Measurements from ENCODE around the gene ECHDC3.

DNA sequence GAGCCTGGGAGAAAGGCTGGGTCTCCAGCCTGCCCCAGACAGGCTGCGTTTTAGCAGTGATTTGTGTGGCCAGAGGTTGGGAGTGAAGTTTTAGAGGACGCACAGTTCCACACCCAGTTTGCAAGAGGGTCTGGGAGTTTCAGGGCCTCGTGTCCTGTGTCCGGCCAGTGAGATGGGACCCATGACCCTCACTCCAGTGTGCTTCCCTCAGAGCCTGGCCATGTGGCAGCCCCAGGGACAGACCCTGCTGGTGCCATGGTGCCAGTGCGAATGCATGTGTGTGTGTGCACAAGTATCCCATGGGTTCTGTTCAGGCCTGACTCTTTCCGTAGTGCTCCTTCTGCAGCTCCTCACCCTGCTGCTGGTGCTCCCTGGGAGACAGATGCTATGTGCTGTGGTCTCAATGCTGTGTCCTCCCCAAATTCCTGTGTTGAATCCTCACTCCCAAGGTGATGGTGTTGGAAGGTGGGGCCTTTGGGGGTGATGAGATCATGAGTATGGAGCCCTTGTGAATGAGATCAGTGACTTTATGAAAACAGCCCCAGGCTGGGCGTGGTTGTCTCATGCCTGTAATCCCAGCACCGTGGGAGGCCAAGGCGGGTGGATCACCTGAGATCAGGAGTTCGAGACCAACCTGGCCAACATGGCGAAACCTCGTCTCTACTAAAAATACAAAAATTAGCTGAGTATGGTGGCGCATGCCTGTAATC is 16.5 kb downstream of the ECHDC3 start:
- TF ChIP-seq, protein P1, sequence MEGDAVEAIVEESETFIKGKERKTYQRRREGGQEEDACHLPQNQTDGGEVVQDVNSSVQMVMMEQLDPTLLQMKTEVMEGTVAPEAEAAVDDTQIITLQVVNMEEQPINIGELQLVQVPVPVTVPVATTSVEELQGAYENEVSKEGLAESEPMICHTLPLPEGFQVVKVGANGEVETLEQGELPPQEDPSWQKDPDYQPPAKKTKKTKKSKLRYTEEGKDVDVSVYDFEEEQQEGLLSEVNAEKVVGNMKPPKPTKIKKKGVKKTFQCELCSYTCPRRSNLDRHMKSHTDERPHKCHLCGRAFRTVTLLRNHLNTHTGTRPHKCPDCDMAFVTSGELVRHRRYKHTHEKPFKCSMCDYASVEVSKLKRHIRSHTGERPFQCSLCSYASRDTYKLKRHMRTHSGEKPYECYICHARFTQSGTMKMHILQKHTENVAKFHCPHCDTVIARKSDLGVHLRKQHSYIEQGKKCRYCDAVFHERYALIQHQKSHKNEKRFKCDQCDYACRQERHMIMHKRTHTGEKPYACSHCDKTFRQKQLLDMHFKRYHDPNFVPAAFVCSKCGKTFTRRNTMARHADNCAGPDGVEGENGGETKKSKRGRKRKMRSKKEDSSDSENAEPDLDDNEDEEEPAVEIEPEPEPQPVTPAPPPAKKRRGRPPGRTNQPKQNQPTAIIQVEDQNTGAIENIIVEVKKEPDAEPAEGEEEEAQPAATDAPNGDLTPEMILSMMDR (IDR thresholded peaks at IDR 0.05): no peak
- TF ChIP-seq POLR2AphosphoS2 (conservative IDR thresholded peaks at IDR 0.05; ENCODE audit: low read length): no peak
- no peak for TF ChIP-seq POLR2A (IDR thresholded peaks at IDR 0.05; ENCODE audit: low read length)
- TF ChIP-seq, protein P2, sequence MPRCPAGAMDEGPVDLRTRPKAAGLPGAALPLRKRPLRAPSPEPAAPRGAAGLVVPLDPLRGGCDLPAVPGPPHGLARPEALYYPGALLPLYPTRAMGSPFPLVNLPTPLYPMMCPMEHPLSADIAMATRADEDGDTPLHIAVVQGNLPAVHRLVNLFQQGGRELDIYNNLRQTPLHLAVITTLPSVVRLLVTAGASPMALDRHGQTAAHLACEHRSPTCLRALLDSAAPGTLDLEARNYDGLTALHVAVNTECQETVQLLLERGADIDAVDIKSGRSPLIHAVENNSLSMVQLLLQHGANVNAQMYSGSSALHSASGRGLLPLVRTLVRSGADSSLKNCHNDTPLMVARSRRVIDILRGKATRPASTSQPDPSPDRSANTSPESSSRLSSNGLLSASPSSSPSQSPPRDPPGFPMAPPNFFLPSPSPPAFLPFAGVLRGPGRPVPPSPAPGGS (IDR thresholded peaks at IDR 0.05): no peak
- TF ChIP-seq BHLHE40 (IDR thresholded peaks at IDR 0.05; ENCODE audit: low read depth, low read length): no peak
- TF ChIP-seq RAD21 (conservative IDR thresholded peaks at IDR 0.05 in 1 of 2, IDR thresholded peaks at IDR 0.05 in 1 of 2): no peak
- TF ChIP-seq NR3C1 (IDR thresholded peaks at IDR 0.05): no peak
- no peak for TF ChIP-seq EP300 (IDR thresholded peaks at IDR 0.05)
